Measurements from ENCODE around the gene SPAG16.

The SPAG16 gene

DNA sequence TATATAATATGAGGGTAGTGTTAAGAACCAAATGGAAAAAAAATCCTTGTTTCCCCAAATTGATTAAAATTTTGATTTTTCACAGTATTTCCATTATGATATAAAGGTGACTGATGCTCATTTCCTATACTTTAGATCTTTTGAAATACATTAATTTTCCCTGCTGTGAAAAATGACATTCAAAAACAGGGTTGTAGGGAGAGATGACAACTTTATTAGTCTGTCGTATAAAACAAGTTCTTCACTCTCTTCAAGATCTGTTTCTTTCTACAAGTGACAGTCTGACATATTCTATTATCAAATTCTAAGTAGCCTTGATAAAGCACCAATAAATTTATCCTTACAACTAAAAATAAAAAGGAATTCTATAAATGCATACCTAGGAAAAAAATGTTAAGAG, 1081.3 kb downstream of the SPAG16 start:
- TF ChIP-seq CTCF (IDR thresholded peaks at IDR 0.05; ENCODE audit: insufficient read depth, low read length, missing control alignments), result no peak
- ChIA-PET CTCF (no interaction called here), POLR2A (no interaction called here)
- no peak overlapping the region for H3K4me3 ChIP-seq (ENCODE audit: low read depth, low read length)
- DNase-seq (ENCODE audit: low read depth, low spot score), result no peak

GRCh38 chr2:214367171-214367570, 1082.9 kb downstream of the SPAG16 start:
- ChIA-PET CTCF (no interaction called here), POLR2A (no interaction called here)
- TF ChIP-seq CTCF (IDR thresholded peaks at IDR 0.05; ENCODE audit: insufficient read depth, low read length, missing control alignments), result no peak
- no peak for DNase-seq (ENCODE audit: low read depth, low spot score)
- H3K4me3 ChIP-seq (ENCODE audit: low read depth, low read length), result no peak overlapping the region

GRCh38 chr2:214376618-214377285, 1092.5 kb downstream of the SPAG16 start:
- DNase-seq (ENCODE audit: low read depth, low spot score), result no peak
- ChIA-PET POLR2A (no interaction called here), CTCF (no interaction called here)
- no peak for TF ChIP-seq CTCF (IDR thresholded peaks at IDR 0.05; ENCODE audit: insufficient read depth, low read length, missing control alignments)
- H3K4me3 ChIP-seq (ENCODE audit: low read depth, low read length), result no peak overlapping the region

DNA sequence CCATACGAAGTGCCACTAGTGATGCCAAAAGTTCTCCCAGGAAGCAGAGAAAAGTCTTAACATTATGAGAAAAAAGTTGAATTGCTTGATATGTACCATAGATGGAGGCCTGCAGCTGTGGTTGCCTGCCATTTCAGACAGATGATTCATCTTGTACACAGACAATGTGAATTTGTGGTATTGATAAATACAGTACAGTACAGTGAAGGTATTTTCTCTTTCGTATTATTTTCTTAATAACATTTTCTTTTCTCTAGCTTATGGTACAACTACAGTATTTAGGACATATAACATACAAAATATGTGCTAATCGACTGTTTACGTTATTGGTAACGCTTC, 1093.0 kb downstream of the SPAG16 start:
- TF ChIP-seq CTCF (IDR thresholded peaks at IDR 0.05; ENCODE audit: insufficient read depth, low read length, missing control alignments), result no peak
- no peak for DNase-seq (ENCODE audit: low read depth, low spot score)
- CTCF ChIA-PET, result no interaction called here

GRCh38 chr2:214378455-214379103, 1094.3 kb downstream of the SPAG16 start:
- POLR2A ChIA-PET, result no interaction called here
- no peak for DNase-seq (ENCODE audit: low read depth, low spot score)
- H3K4me3 ChIP-seq (ENCODE audit: low read depth, low read length), result no peak overlapping the region
- TF ChIP-seq CTCF (IDR thresholded peaks at IDR 0.05; ENCODE audit: insufficient read depth, low read length, missing control alignments), result no peak
- CTCF ChIA-PET, result no interaction called here

More for the DNA sequence above, 1093.0 kb downstream of the SPAG16 start:
- POLR2A ChIA-PET, result no interaction called here
- H3K4me3 ChIP-seq (ENCODE audit: low read depth, low read length), result no peak overlapping the region

DNA sequence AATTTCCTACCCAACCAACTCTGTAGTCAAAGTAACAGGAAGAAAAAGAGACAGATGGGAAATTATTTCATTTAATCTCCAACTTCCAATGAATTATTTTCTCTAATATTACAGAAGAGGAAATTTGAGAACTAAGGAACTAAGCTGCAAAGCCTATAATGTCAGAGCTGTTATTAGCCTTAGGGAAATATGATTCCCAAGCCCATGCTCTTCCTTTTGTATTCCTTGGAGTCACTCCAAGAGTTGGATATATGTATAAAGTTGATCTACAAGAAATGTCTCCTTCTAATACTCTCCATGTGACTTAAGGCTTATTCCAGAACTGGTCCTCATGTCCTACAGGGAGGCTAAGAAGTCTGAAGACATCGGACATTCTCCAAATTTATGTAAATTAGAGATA, 1095.0 kb downstream of the SPAG16 start:
- no peak for DNase-seq (ENCODE audit: low read depth, low spot score)
- H3K4me3 ChIP-seq (ENCODE audit: low read depth, low read length), result no peak overlapping the region
- ChIA-PET POLR2A (no interaction called here), CTCF (no interaction called here)
- TF ChIP-seq CTCF (IDR thresholded peaks at IDR 0.05; ENCODE audit: insufficient read depth, low read length, missing control alignments), result no peak
